Measurements from ENCODE around the gene TP53BP1. TPM values are rescaled to one million over a fixed set of nuclear protein-coding genes. Genes with fewer than 3 reads are reported as not detected.
A peak's percentile ranks its signal among the peaks of the same experiment; 100 is the strongest.

Gene TP53BP1
- total RNA-seq, 4 donors from 2014 or later = 11.9 to 27.6 (median 20.6) TPM

DNA sequence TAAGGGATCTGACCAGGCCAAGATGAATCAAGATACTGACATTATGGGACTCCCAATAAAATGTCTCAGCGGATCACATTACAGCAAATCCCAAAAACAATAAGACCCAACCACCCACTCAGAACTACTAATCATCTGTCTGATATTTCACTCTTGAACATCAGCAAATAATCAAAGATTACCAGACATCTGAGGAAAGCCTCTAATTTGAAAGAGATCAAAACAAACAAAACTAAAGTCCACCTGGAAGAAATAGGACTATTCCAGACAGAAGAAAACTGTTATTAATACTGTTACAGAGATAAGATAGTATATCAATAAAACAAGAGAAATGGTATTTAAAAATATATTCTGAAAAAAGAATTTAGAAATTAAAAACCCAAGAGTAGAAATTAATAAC is 29.0 kb downstream of the TP53BP1 start:
- Histone ChIP-seq H3K4me3 (no peak overlapping the region), H3K27me3 (no peaks in the 10 kb centered on the region), H3K9me3 (no peaks in the 10 kb centered on the region), H3K36me3 (peaks cover 0 to 94% (median 7%) of the 10 kb centered on the region in 3 donors), H3K4me1 (no peaks in the 10 kb centered on the region), H3K27ac (no peak overlapping the region)
- intact Hi-C loops (cut with DNase I) = no loop called here
- TF ChIP-seq, protein P1, sequence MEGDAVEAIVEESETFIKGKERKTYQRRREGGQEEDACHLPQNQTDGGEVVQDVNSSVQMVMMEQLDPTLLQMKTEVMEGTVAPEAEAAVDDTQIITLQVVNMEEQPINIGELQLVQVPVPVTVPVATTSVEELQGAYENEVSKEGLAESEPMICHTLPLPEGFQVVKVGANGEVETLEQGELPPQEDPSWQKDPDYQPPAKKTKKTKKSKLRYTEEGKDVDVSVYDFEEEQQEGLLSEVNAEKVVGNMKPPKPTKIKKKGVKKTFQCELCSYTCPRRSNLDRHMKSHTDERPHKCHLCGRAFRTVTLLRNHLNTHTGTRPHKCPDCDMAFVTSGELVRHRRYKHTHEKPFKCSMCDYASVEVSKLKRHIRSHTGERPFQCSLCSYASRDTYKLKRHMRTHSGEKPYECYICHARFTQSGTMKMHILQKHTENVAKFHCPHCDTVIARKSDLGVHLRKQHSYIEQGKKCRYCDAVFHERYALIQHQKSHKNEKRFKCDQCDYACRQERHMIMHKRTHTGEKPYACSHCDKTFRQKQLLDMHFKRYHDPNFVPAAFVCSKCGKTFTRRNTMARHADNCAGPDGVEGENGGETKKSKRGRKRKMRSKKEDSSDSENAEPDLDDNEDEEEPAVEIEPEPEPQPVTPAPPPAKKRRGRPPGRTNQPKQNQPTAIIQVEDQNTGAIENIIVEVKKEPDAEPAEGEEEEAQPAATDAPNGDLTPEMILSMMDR (IDR thresholded peaks at IDR 0.05) = no peak
- no peak for TF ChIP-seq POLR2A (IDR thresholded peaks at IDR 0.05)
- 90 to 92% methylated on average over 1 of the region's 1 CpG for WGBS, 2 donors
- DNase-seq = no peak

DNA sequence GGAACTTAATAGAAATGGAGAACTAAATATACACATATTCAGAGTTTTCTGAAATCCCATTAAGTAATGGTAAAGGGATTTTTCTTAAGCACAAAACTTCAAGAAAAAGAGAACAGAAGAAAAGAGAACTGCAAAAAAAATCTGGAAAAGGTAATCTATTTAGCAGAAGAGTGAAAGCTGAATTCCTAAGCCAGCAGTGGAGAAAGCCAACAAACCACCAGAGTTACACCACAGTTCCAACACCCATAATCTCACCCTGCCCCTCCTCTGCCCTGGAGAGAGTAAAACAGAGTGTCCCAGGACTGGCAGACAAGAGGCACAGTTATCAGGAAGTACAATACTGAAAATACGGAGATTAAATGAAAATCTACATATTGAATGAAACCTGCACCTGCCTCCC is 29.4 kb downstream of the TP53BP1 start:
- no peaks in the 10 kb centered on the region for H3K9me3 ChIP-seq
- H3K36me3 ChIP-seq = peaks cover 0 to 94% (median 7%) of the 10 kb centered on the region in 3 donors
- no peaks in the 10 kb centered on the region for H3K27me3 ChIP-seq
- intact Hi-C loops (cut with DNase I) = no loop called here
- 91 to 100% methylated on average over 1 of the region's 1 CpG for WGBS, 2 donors
- H3K27ac ChIP-seq = no peak overlapping the region
- no peaks in the 10 kb centered on the region for H3K4me1 ChIP-seq
- TF ChIP-seq POLR2A (IDR thresholded peaks at IDR 0.05) = no peak
- TF ChIP-seq, protein P1 (IDR thresholded peaks at IDR 0.05) = no peak
- no peak for DNase-seq
- no peak overlapping the region for H3K4me3 ChIP-seq

DNA sequence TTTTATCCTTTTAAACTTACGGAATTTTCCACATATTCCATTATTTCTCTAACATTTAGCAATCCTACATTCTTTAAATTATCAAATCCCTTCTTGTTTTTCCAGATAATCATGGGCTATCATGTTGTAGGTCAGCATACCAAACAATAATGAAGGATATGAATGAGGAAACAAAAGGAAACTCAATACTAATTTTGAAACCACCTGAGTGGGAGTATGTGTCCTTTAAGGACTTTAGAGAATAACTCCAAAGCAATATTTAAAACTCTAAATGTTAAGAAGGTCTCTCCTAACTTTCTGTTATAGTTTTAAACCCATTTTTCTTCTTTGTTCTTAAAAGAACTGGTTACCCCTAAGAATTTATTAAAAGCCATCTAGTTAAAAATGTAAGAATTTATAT is 43.0 kb downstream of the TP53BP1 start:
- WGBS, 2 donors = 86 to 90% methylated on average over 1 of the region's 1 CpG
- intact Hi-C loops (cut with DNase I) = no loop called here
- no peak for TF ChIP-seq POLR2A (IDR thresholded peaks at IDR 0.05)
- TF ChIP-seq, protein P1 (IDR thresholded peaks at IDR 0.05) = no peak
- H3K4me3 ChIP-seq = no peak overlapping the region
- H3K9me3 ChIP-seq = no peaks in the 10 kb centered on the region
- H3K27me3 ChIP-seq = no peaks in the 10 kb centered on the region
- peaks cover 0 to 50% (median 0%) of the 10 kb centered on the region in 3 donors for H3K36me3 ChIP-seq
- H3K4me1 ChIP-seq = no peaks in the 10 kb centered on the region
- DNase-seq = no peak
- no peak overlapping the region for H3K27ac ChIP-seq

DNA sequence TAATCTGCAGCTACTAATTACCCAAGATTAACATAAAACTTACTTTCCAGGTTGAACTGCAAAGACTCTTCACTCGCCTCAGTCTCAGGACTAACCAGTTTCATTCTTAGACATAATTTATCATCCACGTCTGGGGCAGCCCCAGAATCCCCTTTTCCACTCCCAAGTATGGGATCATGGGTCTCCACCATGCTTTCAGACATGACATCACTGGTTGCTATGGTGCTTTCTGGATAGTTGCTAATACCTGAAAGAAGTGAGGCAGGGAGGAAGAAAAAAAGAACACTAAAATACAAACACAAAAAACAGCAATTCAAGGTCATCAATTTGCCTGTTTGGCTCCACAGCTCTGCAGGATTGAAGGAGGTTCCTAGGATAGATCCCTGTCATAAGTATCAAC is 46.6 kb downstream of the TP53BP1 start:
- H3K4me3 ChIP-seq = no peak overlapping the region
- peaks cover 0 to 4% (median 0%) of the 10 kb centered on the region in 3 donors for H3K4me1 ChIP-seq
- whole genome bisulfite sequencing, 2 donors = 65 to 73% methylated on average over 2 of the region's 2 CpGs
- peaks cover 0 to 45% (median 0%) of the 10 kb centered on the region in 3 donors for H3K36me3 ChIP-seq
- H3K27ac ChIP-seq = no peak overlapping the region
- no peaks in the 10 kb centered on the region for H3K27me3 ChIP-seq
- no peak for DNase-seq
- TF ChIP-seq POLR2A (IDR thresholded peaks at IDR 0.05) = no peak
- TF ChIP-seq, protein P1 (IDR thresholded peaks at IDR 0.05) = no peak
- H3K9me3 ChIP-seq = no peaks in the 10 kb centered on the region
- intact Hi-C loops (cut with DNase I) = no loop called here

DNA sequence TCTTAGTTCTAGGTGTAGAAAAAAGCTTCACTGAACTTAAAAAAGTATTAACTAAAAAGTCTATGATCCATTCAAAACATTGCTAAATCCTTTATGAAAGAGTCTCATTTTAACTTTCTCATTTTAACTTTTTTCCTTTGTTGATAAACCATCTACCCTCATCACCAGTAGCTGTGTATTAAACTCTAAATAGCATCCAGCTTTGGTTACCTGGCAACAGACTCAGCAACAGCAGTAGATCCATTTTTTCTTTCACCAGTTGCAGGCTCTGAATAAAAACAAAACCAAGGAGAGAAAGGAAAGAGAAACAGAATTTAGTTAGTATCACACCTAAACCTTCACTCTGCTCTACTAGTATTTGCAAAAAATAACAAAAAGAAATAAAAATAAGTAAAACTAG is 51.6 kb downstream of the TP53BP1 start:
- intact Hi-C loops (cut with DNase I) = no loop called here
- peaks cover 0 to 12% (median 4%) of the 10 kb centered on the region in 3 donors for H3K4me1 ChIP-seq
- no peak for TF ChIP-seq POLR2A (IDR thresholded peaks at IDR 0.05)
- TF ChIP-seq, protein P1 (IDR thresholded peaks at IDR 0.05) = no peak
- no peak for DNase-seq
- H3K27ac ChIP-seq = peak overlapping the region in 3 of 4 donors; percentile 59 to 69 (median 59)
- H3K9me3 ChIP-seq = no peaks in the 10 kb centered on the region
- H3K27me3 ChIP-seq = no peaks in the 10 kb centered on the region
- no peak overlapping the region for H3K4me3 ChIP-seq
- peaks cover 0 to 68% (median 0%) of the 10 kb centered on the region in 3 donors for H3K36me3 ChIP-seq

All from esophagus squamous epithelium (tissue), 5 donors.